IMR-90 (cell line): Measurements from ENCODE around the gene SINHCAF. TPM values are rescaled to one million over a fixed set of nuclear protein-coding genes. Genes with fewer than 3 reads are reported as not detected.
A peak's percentile ranks its signal among the peaks of the same experiment; 100 is the strongest.

Experiments used
- ATAC-seq: fragments of 200-7000 bp; cut with Tn5 transposase; 2 replicates; pipeline ENCODE4 v1.9.1; 2020; ENCODE audit warnings: low read depth, mild to moderate bottlenecking, moderate library complexity
- BruUV-seq: library from RNA; stranded (reverse); fragments of 400-500 nt; replicated peaks from 2 replicates; lab custom pipeline; 2021; lab: Mats Ljungman, UMichigan
- CTCF ChIA-PET: fragments of 300-600 bp; formaldehyde crosslinking; extraction: SDS; loops from one replicate; lab custom pipeline; 2021; ENCODE audit warnings: antibody characterized with exemption; lab: Yijun Ruan, JAX
- POLR2A ChIA-PET: fragments of 300-600 bp; sonication (Branson Sonifier 250); formaldehyde crosslinking; loops from one replicate; lab custom pipeline; 2022; ENCODE audit warnings: antibody characterized with exemption; ENCODE audit not compliant: unreplicated experiment; lab: Charles Lee
- DNase-seq: peaks from one replicate; pipeline ENCODE4 v3.0.0; 2013
- H2AFZ ChIP-seq: replicated peaks from 2 replicates; pipeline ENCODE3; 2013; ENCODE audit warnings: low read length, mild to moderate bottlenecking; ENCODE audit not compliant: poor library complexity
- H2AK5ac ChIP-seq: 2 replicates; pipeline ENCODE4 v1.6.1; 2013; ENCODE audit warnings: low read depth, low read length, inconsistent platforms
- H2AK9ac ChIP-seq: replicated peaks from 2 replicates; pipeline ENCODE3; 2013; ENCODE audit warnings: mild to moderate bottlenecking, low read depth, low read length, moderate library complexity; ENCODE audit not compliant: poor library complexity
- H2BK120ac ChIP-seq: 2 replicates; pipeline ENCODE4 v1.6.1; 2013; ENCODE audit warnings: low read depth, low read length, inconsistent platforms
- H2BK15ac ChIP-seq: 3 replicates; pipeline ENCODE4 v1.6.1; 2013; ENCODE audit warnings: low read depth, low read length, inconsistent platforms
- H2BK20ac ChIP-seq: 2 replicates; pipeline ENCODE4 v1.6.1; 2013; ENCODE audit warnings: low read depth, mild to moderate bottlenecking, inconsistent platforms, low read length, moderate library complexity
- H2BK5ac ChIP-seq: 2 replicates; pipeline ENCODE4 v1.6.1; 2013; ENCODE audit warnings: mild to moderate bottlenecking, low read depth, low read length, inconsistent platforms; ENCODE audit not compliant: poor library complexity, severe bottlenecking
- H3K14ac ChIP-seq: replicated peaks from 2 replicates; pipeline ENCODE4 v1.6.1; 2013; ENCODE audit warnings: low read depth, low read length, inconsistent platforms
- H3K18ac ChIP-seq: 2 replicates; pipeline ENCODE4 v1.6.1; 2013; ENCODE audit warnings: low read depth, low read length, control low read depth
- H3K23ac ChIP-seq: 2 replicates; pipeline ENCODE4 v1.6.1; 2013; ENCODE audit warnings: low read depth, low read length, inconsistent platforms
- H3K27ac ChIP-seq: 2 replicates; pipeline ENCODE4 v1.5.1; 2013; ENCODE audit warnings: mild to moderate bottlenecking, control low read depth, low read length; ENCODE audit not compliant: insufficient read depth
- H3K27me3 ChIP-seq: 2 replicates; pipeline ENCODE4 v1.6.1; 2013; ENCODE audit warnings: low read length; ENCODE audit not compliant: control insufficient read depth, insufficient read depth
- H3K36me3 ChIP-seq: 2 replicates; pipeline ENCODE4 v1.6.1; 2013; ENCODE audit warnings: low read length, mixed read lengths; ENCODE audit not compliant: control insufficient read depth, insufficient read depth
- H3K4ac ChIP-seq: 2 replicates; pipeline ENCODE4 v1.6.1; 2013; ENCODE audit warnings: low read depth, low read length, inconsistent platforms
- H3K4me1 ChIP-seq: 2 replicates; pipeline ENCODE4 v1.6.1; 2013; ENCODE audit warnings: low read length, mixed read lengths; ENCODE audit not compliant: control insufficient read depth, insufficient read depth
- H3K4me2 ChIP-seq: 2 replicates; pipeline ENCODE4 v1.6.1; 2013; ENCODE audit warnings: low read depth, mild to moderate bottlenecking, control low read depth, low read length, moderate library complexity
- H3K4me3 ChIP-seq: 2 replicates; pipeline ENCODE4 v1.5.1; 2013; ENCODE audit warnings: low read depth, mild to moderate bottlenecking, control low read depth, low read length, moderate library complexity; ENCODE audit not compliant: insufficient read depth
- H3K56ac ChIP-seq: 2 replicates; pipeline ENCODE4 v1.6.1; 2013; ENCODE audit warnings: low read length, inconsistent platforms; ENCODE audit not compliant: insufficient read depth; ENCODE audit errors: extremely low read depth
- H3K79me1 ChIP-seq, 2 experiments: 2 replicates each; pipeline ENCODE4 v1.6.1; 2013; ENCODE audit warnings: low read length in 2 of 2, inconsistent platforms in 1 of 2, low read depth in 1 of 2
- H3K9ac ChIP-seq: 2 replicates; pipeline ENCODE4 v1.6.1; 2013; ENCODE audit warnings: low read depth, low read length, control low read depth
- H3K9me1 ChIP-seq: 2 replicates; pipeline ENCODE4 v1.6.1; 2013; ENCODE audit warnings: low read length, inconsistent platforms; ENCODE audit not compliant: insufficient read depth
- H3K9me3 ChIP-seq: 2 replicates; pipeline ENCODE4 v1.6.1; 2013; ENCODE audit warnings: low read length; ENCODE audit not compliant: control insufficient read depth, insufficient read depth
- H4K20me1 ChIP-seq: 2 replicates; pipeline ENCODE4 v1.6.1; 2013; ENCODE audit warnings: low read length, inconsistent platforms; ENCODE audit not compliant: insufficient read depth
- H4K5ac ChIP-seq: 2 replicates; pipeline ENCODE4 v1.6.1; 2013; ENCODE audit warnings: mild to moderate bottlenecking, low read depth, low read length, control low read depth
- H4K8ac ChIP-seq, 2 experiments: 2 replicates each; pipeline ENCODE4 v1.6.1; 2013; ENCODE audit warnings: low read depth in 2 of 2, low read length in 2 of 2, control low read depth in 1 of 2, inconsistent platforms in 1 of 2
- H4K91ac ChIP-seq: 2 replicates; pipeline ENCODE4 v1.6.1; 2013; ENCODE audit warnings: low read depth, low read length, inconsistent platforms; ENCODE audit not compliant: insufficient read depth
- BHLHE40 ChIP-seq: fragments of 150-350 bp; IDR thresholded peaks from 2 replicates; pipeline ENCODE4 v1.6.1; 2016; ENCODE audit warnings: mild to moderate bottlenecking, low read depth, low read length
- CEBPB ChIP-seq: IDR thresholded peaks from 2 replicates; pipeline ENCODE4 v1.6.1; 2012; ENCODE audit warnings: low read depth, low read length, improper control_type of control experiment
- CHD1 ChIP-seq: IDR thresholded peaks from 2 replicates; pipeline ENCODE4 v1.6.1; 2012; ENCODE audit warnings: low read depth, low read length, improper control_type of control experiment
- CTCF ChIP-seq: conservative IDR thresholded peaks from 2 replicates; pipeline ENCODE4 v1.5.1; 2012; ENCODE audit warnings: mild to moderate bottlenecking, low read depth, low read length, improper control_type of control experiment
- ELK1 ChIP-seq: fragments of 150-350 bp; IDR thresholded peaks from 2 replicates; pipeline ENCODE4 v1.6.1; 2016; ENCODE audit warnings: low read depth, mild to moderate bottlenecking, low read length, moderate library complexity, borderline replicate concordance
- FOS ChIP-seq: fragments of 150-350 bp; IDR thresholded peaks from 2 replicates; pipeline ENCODE4 v1.6.1; 2016; ENCODE audit warnings: low read depth, low read length
- MAFK ChIP-seq: IDR thresholded peaks from 2 replicates; pipeline ENCODE4 v1.6.1; 2012; ENCODE audit warnings: low read depth, low read length, improper control_type of control experiment
- MAZ ChIP-seq: IDR thresholded peaks from 2 replicates; pipeline ENCODE4 v1.6.1; 2012; ENCODE audit warnings: low read depth, mild to moderate bottlenecking, low read length, improper control_type of control experiment, moderate library complexity, borderline replicate concordance
- MXI1 ChIP-seq: IDR thresholded peaks from 2 replicates; pipeline ENCODE4 v1.6.1; 2012; ENCODE audit warnings: low read depth, mild to moderate bottlenecking, low read length, moderate library complexity, borderline replicate concordance
- NFE2L2 ChIP-seq: fragments of 150-350 bp; IDR thresholded peaks from 2 replicates; pipeline ENCODE4 v1.6.1; 2016; ENCODE audit warnings: low read depth, mild to moderate bottlenecking, low read length
- POLR2A ChIP-seq: IDR thresholded peaks from 2 replicates; pipeline ENCODE4 v1.6.1; 2012; ENCODE audit warnings: mild to moderate bottlenecking, low read depth, low read length
- RAD21 ChIP-seq: IDR thresholded peaks from 2 replicates; pipeline ENCODE4 v1.6.1; 2012; ENCODE audit warnings: low read length, improper control_type of control experiment
- RCOR1 ChIP-seq: IDR thresholded peaks from 2 replicates; pipeline ENCODE4 v1.6.1; 2012; ENCODE audit warnings: mild to moderate bottlenecking, low read length, improper control_type of control experiment; ENCODE audit not compliant: insufficient replicate concordance
- RFX5 ChIP-seq: IDR thresholded peaks from 2 replicates; pipeline ENCODE4 v1.8.0; 2012; ENCODE audit warnings: low read depth, mild to moderate bottlenecking, low read length, moderate library complexity
- SMC3 ChIP-seq: fragments of 150-350 bp; IDR thresholded peaks from 2 replicates; pipeline ENCODE4 v1.6.1; 2016; ENCODE audit warnings: low read depth, mild to moderate bottlenecking, antibody characterized with exemption, low read length, moderate library complexity
- USF2 ChIP-seq: fragments of 150-350 bp; IDR thresholded peaks from 2 replicates; pipeline ENCODE4 v1.6.1; 2017; ENCODE audit warnings: mild to moderate bottlenecking, antibody characterized with exemption, low read length, low read depth
- WGBS, 2 experiments: methylation state at CpG; one replicate each; pipeline versions ENCODE4 v1.1.5 to v1.1.7; 2013; ENCODE audit warnings: missing lambda C conversion rate in 2 of 2; ENCODE audit not compliant: insufficient read length in 1 of 2; ENCODE audit errors: extremely low coverage in 2 of 2; 5-methylcytosine and 5-hydroxymethylcytosine counted together
- dilution Hi-C: fragments of 300-500 bp; cut with HindIII; formaldehyde crosslinking; loops from one replicate; pipeline ENCODE4 v1.14.3; 2018; ENCODE audit warnings: low sequenced_read_pairs; ENCODE audit not compliant: unreplicated experiment
- in situ Hi-C: fragments of 300-500 bp; cut with MboI; formaldehyde crosslinking; loops from 3 replicates; pipeline ENCODE4 v1.14.3; 2019; ENCODE audit warnings: low sequenced_read_pairs, inconsistent platforms, mixed read lengths
- intact Hi-C: fragments of 100-400 bp; cut with micrococcal nuclease; formaldehyde crosslinking; loops from 2 replicates; pipeline ENCODE4 v1.10.0; 2022
- polyA plus RNA-seq, 3 experiments: library from polyadenylated mRNA; depleted of rRNA; stranded (reverse); fragments of >200 nt; gene quantifications; 2 replicates each; pipeline ENCODE4 v1.2.3, GENCODE V29; 2012; ENCODE audit warnings: low replicate concordance in 1 of 3
- total RNA-seq: library from RNA; depleted of rRNA; stranded (reverse); fragments of >200 nt; gene quantifications from 2 replicates; pipeline ENCODE4 v1.2.3, GENCODE V29; 2012

The SINHCAF gene
- total and polyA plus RNA-seq, 2 of the 4 experiments (the other 2 are of a cell fraction) = 21.6 to 30.8 TPM

GRCh38 chr12:31362115-31362758 is 36.3 kb upstream of the SINHCAF start:
- no peak overlapping the region for H3K18ac ChIP-seq
- POLR2A ChIA-PET = no interaction called here
- H3K79me1 ChIP-seq = no peaks in the 10 kb centered on the region
- no peak overlapping the region for H2BK20ac ChIP-seq
- peaks cover 2% of the 10 kb centered on the region; the same call in 1 of the 2 replicates for H3K4me1 ChIP-seq
- no peaks in the 10 kb centered on the region for H3K9me1 ChIP-seq
- H3K14ac ChIP-seq = no peak overlapping the region
- no peak for ATAC-seq
- dilution Hi-C loops = no loop called here
- no peak overlapping the region for H2BK120ac ChIP-seq
- no peak overlapping the region for H2BK5ac ChIP-seq
- intact Hi-C loops = no loop called here
- H3K9me3 ChIP-seq = no peaks in the 10 kb centered on the region
- in situ Hi-C loops = no loop called here
- no peak overlapping the region for H2AK9ac ChIP-seq
- H2AK5ac ChIP-seq = no peak overlapping the region
- no peak overlapping the region for H3K23ac ChIP-seq
- 46% methylated on average over 7 of the region's 13 CpGs; no CpG with 5 or more reads in 1 of the 2 experiments for WGBS, 2 experiments
- H3K9ac ChIP-seq = no peak overlapping the region
- no peak overlapping the region for H3K56ac ChIP-seq
- H4K91ac ChIP-seq = no peak overlapping the region
- no peaks in the 10 kb centered on the region for H3K36me3 ChIP-seq
- H2BK15ac ChIP-seq = no peak overlapping the region
- TF ChIP-seq RAD21 (no peak), RCOR1 (no peak), NFE2L2 (no peak), POLR2A (no peak), CTCF (no peak), CHD1 (no peak), MXI1 (no peak), CEBPB (no peak), MAZ (no peak), BHLHE40 (no peak), FOS (no peak), RFX5 (no peak), USF2 (no peak), SMC3 (no peak), MAFK (no peak), ELK1 (no peak)
- no peak overlapping the region for H3K4ac ChIP-seq
- H4K8ac ChIP-seq = no peak overlapping the region
- no peaks in the 10 kb centered on the region for H4K20me1 ChIP-seq
- no peak overlapping the region for H4K5ac ChIP-seq
- no peak for DNase-seq
- no peak overlapping the region for H3K27ac ChIP-seq
- H3K4me2 ChIP-seq = no peak overlapping the region
- CTCF ChIA-PET = interaction anchor here (1.2 kb wide), 2 partner anchors 41 to 276 kb away, joined by 3 read pairs; no protein-coding TSS in a partner anchor
- no peak overlapping the region for H3K4me3 ChIP-seq
- no peaks in the 10 kb centered on the region for H3K27me3 ChIP-seq
- peak overlapping the region; percentile 40 for H2AFZ ChIP-seq
- no TSS peak for BruUV-seq
